HEK293T (cell line): ENCODE measurements around the gene SPTBN4.
"Not testable (repeated sequence)": the region's sequence is repeated elsewhere in the genome, so short reads cannot be mapped to it uniquely, and the experiment has no call there.

Experiments used
- CTCF ChIA-PET: fragments of 350-600 bp; formaldehyde crosslinking; extraction: SDS; loops from one replicate; lab custom pipeline; 2021; ENCODE audit warnings: antibody characterized with exemption, inconsistent platforms; lab: Yijun Ruan, JAX
- POLR2A ChIA-PET: fragments of 350-600 bp; formaldehyde crosslinking; extraction: SDS; loops from one replicate; lab custom pipeline; 2020; ENCODE audit warnings: antibody characterized with exemption, inconsistent platforms; lab: Yijun Ruan, JAX
- DNase-seq: peaks from one replicate; pipeline ENCODE4 v3.0.0; 2012; ENCODE audit warnings: mixed read lengths; ENCODE audit errors: extremely low spot score
- ARNT ChIP-seq: fragments of 450-650 bp; IDR thresholded peaks from 2 replicates; pipeline ENCODE4 v1.6.1; 2017; ENCODE audit warnings: mild to moderate bottlenecking
- BHLHE40 ChIP-seq: fragments of 450-650 bp; IDR thresholded peaks from 2 replicates; pipeline ENCODE4 v1.6.1; 2016; ENCODE audit warnings: mild to moderate bottlenecking, moderate library complexity, borderline replicate concordance
- CTBP1 ChIP-seq: fragments of 450-650 bp; IDR thresholded peaks from 2 replicates; pipeline ENCODE4 v1.6.1; 2016; ENCODE audit warnings: borderline replicate concordance
- ELF4 ChIP-seq: fragments of 450-650 bp; IDR thresholded peaks from 2 replicates; pipeline ENCODE4 v1.6.1; 2017; ENCODE audit warnings: antibody characterized with exemption
- FOXA1 ChIP-seq: fragments of 450-650 bp; IDR thresholded peaks from 2 replicates; pipeline ENCODE4 v1.6.1; 2016; ENCODE audit warnings: mild to moderate bottlenecking
- HDGF ChIP-seq: fragments of 450-650 bp; IDR thresholded peaks from 2 replicates; pipeline ENCODE4 v1.6.1; 2017; ENCODE audit warnings: antibody characterized with exemption, borderline replicate concordance
- SP1 ChIP-seq: fragments of 450-650 bp; IDR thresholded peaks from 2 replicates; pipeline ENCODE4 v1.6.1; 2017
- SUZ12 ChIP-seq: fragments of 450-650 bp; IDR thresholded peaks from 2 replicates; pipeline ENCODE4 v1.6.1; 2016; ENCODE audit warnings: mild to moderate bottlenecking
- TF ChIP-seq, protein P1 (sequence below): fragments of 450-650 bp; IDR thresholded peaks from 2 replicates; pipeline ENCODE4 v1.6.1; 2016

SPTBN4 gene

DNA sequence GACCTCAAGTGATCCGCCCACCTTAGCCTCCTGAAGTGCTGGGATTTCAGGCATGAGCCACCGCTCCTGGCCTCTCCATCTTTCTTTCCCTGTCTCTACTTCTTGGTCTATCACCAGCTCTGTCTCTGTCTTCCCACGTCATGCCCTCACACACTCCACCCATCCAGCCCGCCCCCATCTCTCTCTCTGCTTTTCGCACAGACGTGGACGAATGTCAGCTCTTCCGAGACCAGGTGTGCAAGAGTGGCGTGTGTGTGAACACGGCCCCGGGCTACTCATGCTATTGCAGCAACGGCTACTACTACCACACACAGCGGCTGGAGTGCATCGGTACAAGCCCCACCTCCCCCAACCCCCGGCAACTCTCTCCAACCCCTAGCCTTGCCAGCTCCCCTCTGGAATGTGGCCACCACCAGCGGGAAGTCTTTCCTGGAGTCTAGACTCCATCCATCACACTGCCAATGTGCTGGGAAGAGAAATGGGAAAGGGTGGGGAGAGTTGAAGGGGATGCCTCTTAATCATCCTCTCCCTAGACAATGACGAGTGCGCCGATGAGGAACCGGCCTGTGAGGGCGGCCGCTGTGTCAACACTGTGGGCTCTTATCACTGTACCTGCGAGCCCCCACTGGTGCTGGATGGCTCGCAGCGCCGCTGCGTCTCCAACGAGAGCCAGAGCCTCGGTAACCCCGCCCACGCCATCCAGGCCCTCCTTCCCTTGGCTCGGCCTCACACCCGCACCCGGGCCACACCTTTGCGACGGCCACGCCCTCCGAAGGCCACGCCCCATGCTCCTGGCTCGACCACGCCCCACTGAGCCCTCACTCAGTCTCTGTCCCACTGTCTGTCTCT is 156.8 kb downstream of the SPTBN4 start:
- peak; percentile 96 for DNase-seq
- POLR2A ChIA-PET, result interaction anchor here (1.3 to 1.5 kb wide), 3 partner anchors 8 to 127 kb away, joined by 3 to 4 read pairs (median 3); partner anchors contain the start of gene ACTMAP
- TF ChIP-seq, protein P1, sequence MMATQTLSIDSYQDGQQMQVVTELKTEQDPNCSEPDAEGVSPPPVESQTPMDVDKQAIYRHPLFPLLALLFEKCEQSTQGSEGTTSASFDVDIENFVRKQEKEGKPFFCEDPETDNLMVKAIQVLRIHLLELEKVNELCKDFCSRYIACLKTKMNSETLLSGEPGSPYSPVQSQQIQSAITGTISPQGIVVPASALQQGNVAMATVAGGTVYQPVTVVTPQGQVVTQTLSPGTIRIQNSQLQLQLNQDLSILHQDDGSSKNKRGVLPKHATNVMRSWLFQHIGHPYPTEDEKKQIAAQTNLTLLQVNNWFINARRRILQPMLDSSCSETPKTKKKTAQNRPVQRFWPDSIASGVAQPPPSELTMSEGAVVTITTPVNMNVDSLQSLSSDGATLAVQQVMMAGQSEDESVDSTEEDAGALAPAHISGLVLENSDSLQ, result peak; percentile 36; the same call in 1 of the 2 replicates
- no peak for TF ChIP-seq CTBP1
- no peak for TF ChIP-seq SUZ12
- no peak; the same call in 1 of the 2 replicates for TF ChIP-seq HDGF
- CTCF ChIA-PET, result interaction anchor here (1.6 to 2.2 kb wide), 3 partner anchors 11 to 21 kb away, joined by 4 to 12 read pairs (median 5); no protein-coding TSS in a partner anchor

DNA sequence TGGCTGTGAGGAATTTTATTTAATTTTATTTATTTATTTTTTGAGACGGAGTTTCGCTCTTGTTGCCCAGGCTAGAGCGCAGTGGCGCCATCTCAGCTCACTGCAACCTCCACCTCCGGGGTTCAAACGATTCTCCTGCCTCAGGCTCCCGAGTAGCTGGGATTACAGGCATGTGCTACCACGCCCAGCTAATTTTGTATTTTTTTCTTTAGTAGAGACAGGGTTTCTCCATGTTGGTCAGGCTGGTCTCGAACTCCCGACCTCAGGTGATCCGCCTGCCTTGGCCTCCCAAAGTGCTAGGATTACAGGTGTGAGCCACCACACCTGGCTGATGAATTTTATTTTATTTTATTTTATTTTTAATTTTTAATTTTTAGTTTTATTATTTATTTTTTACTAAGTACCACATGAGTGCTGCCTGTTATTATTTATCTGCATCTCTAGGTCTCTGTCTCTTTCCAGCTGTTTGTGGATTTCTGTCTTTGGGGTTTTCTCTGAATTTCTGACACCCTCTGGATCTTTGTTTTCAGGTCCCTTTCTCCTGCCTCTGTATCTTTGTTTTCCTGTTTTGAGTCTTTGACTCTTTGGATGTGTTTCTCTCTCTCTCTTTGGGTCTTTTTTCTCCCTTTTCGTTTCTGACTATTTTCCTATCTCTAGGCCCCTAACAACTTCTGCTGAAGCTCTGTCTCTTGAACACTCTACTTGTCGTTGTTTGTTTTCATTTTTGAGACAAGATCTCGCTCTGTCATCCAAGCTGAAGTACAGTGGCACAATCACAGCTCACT is 157.8 kb downstream of the SPTBN4 start:
- ChIA-PET CTCF (interaction anchor here (1.6 to 2.2 kb wide), 3 partner anchors 10 to 22 kb away, joined by 4 to 12 read pairs (median 5); no protein-coding TSS in a partner anchor), POLR2A (interaction anchor here (1.4 to 1.5 kb wide), 2 partner anchors 9 to 126 kb away, joined by 3 to 4 read pairs; partner anchors contain the start of gene ACTMAP)
- not testable (repeated sequence) for DNase-seq

- DNase-seq, result no peak
- TF ChIP-seq SP1 (no peak), ELF4 (no peak), FOXA1 (no peak), BHLHE40 (no peak), ARNT (no peak), CTBP1 (no peak)
- ChIA-PET CTCF (no interaction called here), POLR2A (no interaction called here)
Measured at GRCh38 chr19:40625406-40626120, 158.8 kb downstream of the SPTBN4 start.
